SU-DHL-6 (cell line): ENCODE measurements around the gene SDHAF1.
"Not testable (repeated sequence)": the region's sequence is repeated elsewhere in the genome, so short reads cannot be mapped to it uniquely, and the experiment has no call there.

Experiments used
- H2AFZ ChIP-seq: fragments of 200-600 bp; sonication (generic); 2 replicates; pipeline ENCODE4 v1.6.1; 2014; ENCODE audit warnings: low read depth, mild to moderate bottlenecking, moderate library complexity, mixed read lengths, antibody characterized with exemption, low read length; ENCODE audit not compliant: severe bottlenecking
- H3F3A ChIP-seq: fragments of 200-600 bp; shearing (Covaris generic); 2 replicates; pipeline ENCODE4 v1.6.0; 2016; ENCODE audit warnings: antibody characterized with exemption, mild to moderate bottlenecking; ENCODE audit not compliant: insufficient read depth
- H3K27ac ChIP-seq: fragments of 200-600 bp; sonication (generic); 2 replicates; pipeline ENCODE4 v1.5.1; 2016; ENCODE audit warnings: low read depth, mild to moderate bottlenecking, low read length, moderate library complexity, mixed read lengths
- H3K27me3 ChIP-seq: fragments of 200-600 bp; sonication (generic), shearing (Covaris generic); 2 replicates; pipeline ENCODE4 v1.6.0; 2014; ENCODE audit warnings: mild to moderate bottlenecking, low read length
- H3K36me3 ChIP-seq: fragments of 200-600 bp; sonication (generic); 2 replicates; pipeline ENCODE4 v1.6.1; 2014; ENCODE audit warnings: mild to moderate bottlenecking, low read length, mixed read lengths
- H3K4me2 ChIP-seq: fragments of 300-600, 200-600 bp; shearing (Covaris generic), sonication (generic); 2 replicates; pipeline ENCODE4 v1.6.0; 2014; ENCODE audit warnings: low read length, low read depth, mild to moderate bottlenecking; ENCODE audit not compliant: poor library complexity, severe bottlenecking
- H3K4me3 ChIP-seq: fragments of 200-600 bp; sonication (generic); 2 replicates; pipeline ENCODE4 v1.5.1; 2014; ENCODE audit warnings: antibody characterized with exemption, low read length, mild to moderate bottlenecking, mixed read lengths; ENCODE audit not compliant: insufficient read depth, poor library complexity, severe bottlenecking
- H3K79me2 ChIP-seq: fragments of 200-600 bp; sonication (generic); 2 replicates; pipeline ENCODE4 v1.6.1; 2014; ENCODE audit warnings: mild to moderate bottlenecking, low read length, moderate library complexity; ENCODE audit not compliant: insufficient read depth
- H3K9ac ChIP-seq: fragments of 200-600 bp; sonication (generic); 2 replicates; pipeline ENCODE4 v1.7.0; 2014; ENCODE audit warnings: mild to moderate bottlenecking, low read length
- H3K9me2 ChIP-seq: fragments of 200-600 bp; sonication (generic); replicated peaks from 2 replicates; pipeline ENCODE4 v1.6.1; 2014; ENCODE audit warnings: low read length; ENCODE audit not compliant: insufficient read depth
- H3K9me3 ChIP-seq: fragments of 200-600 bp; sonication (generic); 2 replicates; pipeline ENCODE4 v1.6.1; 2014; ENCODE audit warnings: low read length, mixed read lengths; ENCODE audit not compliant: insufficient read depth
- H4K20me1 ChIP-seq: fragments of 200-600 bp; sonication (generic); 2 replicates; pipeline ENCODE4 v1.6.1; 2014; ENCODE audit warnings: low read depth, mild to moderate bottlenecking, antibody characterized with exemption, low read length, moderate library complexity, mixed read lengths
- CTCF ChIP-seq: fragments of 200-600 bp; sonication (generic); IDR thresholded peaks from one replicate; pipeline ENCODE4 v1.5.1; 2017; ENCODE audit warnings: antibody characterized with exemption, mild to moderate bottlenecking, low read length, moderate library complexity; ENCODE audit not compliant: insufficient read depth, poor library complexity, severe bottlenecking
- EZH2phosphoT487 ChIP-seq: fragments of 200-600 bp; sonication (generic), shearing (Covaris generic); conservative IDR thresholded peaks from 2 replicates; pipeline ENCODE4 v1.6.1; 2018; ENCODE audit warnings: mild to moderate bottlenecking, antibody characterized with exemption, low read length, moderate library complexity, mixed read lengths

SDHAF1 gene

GRCh38 chr19:35978832-35979365 is 16.1 kb upstream of the SDHAF1 start:
- TF ChIP-seq EZH2phosphoT487 (no peak), CTCF (no peak)

DNA sequence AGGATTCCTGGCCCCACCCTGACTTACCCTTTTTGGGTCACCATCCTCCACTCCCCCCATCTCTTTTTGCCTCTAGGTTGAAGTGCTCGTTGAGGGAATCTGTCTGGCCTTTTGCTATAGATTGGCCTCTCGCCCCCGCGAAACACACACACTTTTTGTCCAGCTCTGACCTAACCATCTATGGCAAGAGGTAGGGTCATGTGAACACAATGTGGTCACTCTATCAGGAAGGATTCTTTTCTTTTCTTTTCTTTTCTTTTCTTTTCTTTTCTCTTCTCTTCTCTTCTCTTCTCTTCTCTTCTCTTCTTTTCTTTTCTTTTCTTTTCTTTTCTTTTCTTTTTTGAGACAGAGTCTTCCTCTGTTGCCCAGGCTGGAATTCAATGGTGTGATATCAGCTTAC is 14.0 kb upstream of the SDHAF1 start:
- not testable (repeated sequence) for H3K27me3 ChIP-seq, H3K4me3 ChIP-seq, H3K4me2 ChIP-seq, H3K9me3 ChIP-seq, H3K36me3 ChIP-seq, H3K79me2 ChIP-seq, H4K20me1 ChIP-seq, H3K27ac ChIP-seq, H3F3A ChIP-seq, H3K9me2 ChIP-seq, H2AFZ ChIP-seq, H3K9ac ChIP-seq

More at GRCh38 chr19:35978832-35979365, 16.1 kb upstream of the SDHAF1 start:
- Histone ChIP-seq H4K20me1 (no peaks in the 10 kb centered on the region), H3K4me3 (no peak overlapping the region), H3F3A (no peaks in the 10 kb centered on the region), H2AFZ (no peak overlapping the region), H3K9me2 (no peaks in the 10 kb centered on the region), H3K4me2 (no peak overlapping the region), H3K27ac (no peak overlapping the region), H3K79me2 (no peaks in the 10 kb centered on the region), H3K9ac (no peak overlapping the region), H3K36me3 (no peaks in the 10 kb centered on the region), H3K9me3 (no peaks in the 10 kb centered on the region), H3K27me3 (no peaks in the 10 kb centered on the region)

GRCh38 chr19:35983177-35983576 is 11.8 kb upstream of the SDHAF1 start:
- Histone ChIP-seq H3K4me2 (no peak overlapping the region), H3K27me3 (no peaks in the 10 kb centered on the region), H3K4me3 (no peak overlapping the region), H4K20me1 (no peaks in the 10 kb centered on the region), H3K27ac (no peak overlapping the region), H3K9ac (no peak overlapping the region), H3F3A (no peaks in the 10 kb centered on the region), H3K79me2 (no peaks in the 10 kb centered on the region), H3K36me3 (no peaks in the 10 kb centered on the region), H3K9me3 (no peaks in the 10 kb centered on the region), H2AFZ (no peak overlapping the region), H3K9me2 (no peaks in the 10 kb centered on the region)
- no peak for TF ChIP-seq CTCF
- no peak for TF ChIP-seq EZH2phosphoT487

GRCh38 chr19:35986111-35986510 is 8.9 kb upstream of the SDHAF1 start:
- H3K36me3 ChIP-seq = no peaks in the 10 kb centered on the region
- no peak overlapping the region for H3K4me3 ChIP-seq
- H3F3A ChIP-seq = no peaks in the 10 kb centered on the region
- no peak overlapping the region for H2AFZ ChIP-seq
- H3K27me3 ChIP-seq = no peaks in the 10 kb centered on the region
- no peak overlapping the region for H3K27ac ChIP-seq
- H3K79me2 ChIP-seq = no peaks in the 10 kb centered on the region
- H3K4me2 ChIP-seq = no peak overlapping the region
- H3K9me3 ChIP-seq = no peaks in the 10 kb centered on the region
- H3K9me2 ChIP-seq = no peaks in the 10 kb centered on the region
- no peak overlapping the region for H3K9ac ChIP-seq
- TF ChIP-seq EZH2phosphoT487 (no peak), CTCF (no peak)
- H4K20me1 ChIP-seq = no peaks in the 10 kb centered on the region
